ENCODE results near the gene SLC38A8.

The SLC38A8 gene

DNA sequence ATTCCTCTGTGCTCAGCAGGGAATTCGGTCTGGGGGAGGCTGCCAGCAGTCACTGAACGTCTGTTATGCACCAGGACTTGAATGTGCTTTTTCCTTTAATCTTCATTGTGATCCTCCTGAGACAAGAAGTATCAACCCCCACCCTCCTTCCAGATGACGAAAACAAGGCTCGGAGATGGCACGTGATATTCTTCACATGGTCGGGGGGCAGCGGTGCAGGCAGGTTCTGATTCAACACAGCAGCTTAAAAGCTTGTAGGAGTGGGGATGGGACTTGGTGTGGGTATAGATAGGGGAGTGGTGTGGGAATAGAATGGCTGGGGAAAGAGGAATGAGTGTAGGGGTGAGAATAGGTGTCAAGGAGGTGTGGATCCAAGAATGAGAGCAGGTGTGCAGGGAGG lies 68.1 kb downstream of the SLC38A8 start:
- H3K27ac ChIP-seq: no peak overlapping the region
- TF ChIP-seq ZFX (IDR thresholded peaks at IDR 0.05; ENCODE audit: borderline replicate concordance): no peak
- TF ChIP-seq, protein P1, sequence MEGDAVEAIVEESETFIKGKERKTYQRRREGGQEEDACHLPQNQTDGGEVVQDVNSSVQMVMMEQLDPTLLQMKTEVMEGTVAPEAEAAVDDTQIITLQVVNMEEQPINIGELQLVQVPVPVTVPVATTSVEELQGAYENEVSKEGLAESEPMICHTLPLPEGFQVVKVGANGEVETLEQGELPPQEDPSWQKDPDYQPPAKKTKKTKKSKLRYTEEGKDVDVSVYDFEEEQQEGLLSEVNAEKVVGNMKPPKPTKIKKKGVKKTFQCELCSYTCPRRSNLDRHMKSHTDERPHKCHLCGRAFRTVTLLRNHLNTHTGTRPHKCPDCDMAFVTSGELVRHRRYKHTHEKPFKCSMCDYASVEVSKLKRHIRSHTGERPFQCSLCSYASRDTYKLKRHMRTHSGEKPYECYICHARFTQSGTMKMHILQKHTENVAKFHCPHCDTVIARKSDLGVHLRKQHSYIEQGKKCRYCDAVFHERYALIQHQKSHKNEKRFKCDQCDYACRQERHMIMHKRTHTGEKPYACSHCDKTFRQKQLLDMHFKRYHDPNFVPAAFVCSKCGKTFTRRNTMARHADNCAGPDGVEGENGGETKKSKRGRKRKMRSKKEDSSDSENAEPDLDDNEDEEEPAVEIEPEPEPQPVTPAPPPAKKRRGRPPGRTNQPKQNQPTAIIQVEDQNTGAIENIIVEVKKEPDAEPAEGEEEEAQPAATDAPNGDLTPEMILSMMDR (IDR thresholded peaks at IDR 0.05): no peak

DNA sequence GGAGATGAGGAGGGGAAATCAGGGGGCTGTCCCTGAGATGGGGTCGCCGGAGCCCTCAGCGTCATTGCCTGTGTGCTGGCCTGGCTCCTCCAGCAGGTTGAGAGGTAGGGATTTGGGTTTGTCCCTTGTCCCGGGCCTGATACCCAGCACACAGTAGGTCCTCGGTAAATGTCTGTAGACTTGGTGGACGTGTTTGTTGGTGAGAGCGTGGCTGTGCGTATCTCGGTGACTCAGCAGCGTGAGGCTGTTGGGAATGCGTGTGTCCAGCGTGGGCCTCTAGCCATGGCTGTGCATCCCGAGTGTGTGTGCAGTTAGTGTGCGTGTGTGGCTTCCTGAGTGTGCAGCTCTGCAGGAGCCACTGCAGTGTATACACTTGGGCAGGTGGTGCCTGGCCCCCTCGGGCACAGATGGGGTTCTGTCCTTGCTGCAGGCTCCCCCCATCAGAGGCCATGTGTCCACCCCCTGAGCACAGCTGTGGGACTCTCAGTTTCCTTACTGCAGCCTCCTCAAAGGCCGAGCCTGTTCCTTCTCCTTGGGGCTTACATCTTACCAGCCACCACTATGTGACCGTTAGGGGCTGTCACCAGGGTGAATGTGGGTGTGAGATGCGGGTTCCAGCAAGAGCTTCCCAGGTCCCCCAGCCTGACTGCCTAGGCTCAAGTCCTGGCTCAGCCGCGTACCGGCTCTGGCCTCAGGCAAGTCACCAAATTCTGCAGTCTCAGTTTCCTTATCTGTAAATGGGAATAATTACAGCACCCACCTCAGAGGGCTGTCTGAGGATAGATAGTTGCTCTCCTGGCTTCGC lies 68.8 kb downstream of the SLC38A8 start:
- H3K27ac ChIP-seq: no peak overlapping the region
- no peak for TF ChIP-seq ZFX (IDR thresholded peaks at IDR 0.05; ENCODE audit: borderline replicate concordance)
- TF ChIP-seq, protein P1 (IDR thresholded peaks at IDR 0.05): no peak

DNA sequence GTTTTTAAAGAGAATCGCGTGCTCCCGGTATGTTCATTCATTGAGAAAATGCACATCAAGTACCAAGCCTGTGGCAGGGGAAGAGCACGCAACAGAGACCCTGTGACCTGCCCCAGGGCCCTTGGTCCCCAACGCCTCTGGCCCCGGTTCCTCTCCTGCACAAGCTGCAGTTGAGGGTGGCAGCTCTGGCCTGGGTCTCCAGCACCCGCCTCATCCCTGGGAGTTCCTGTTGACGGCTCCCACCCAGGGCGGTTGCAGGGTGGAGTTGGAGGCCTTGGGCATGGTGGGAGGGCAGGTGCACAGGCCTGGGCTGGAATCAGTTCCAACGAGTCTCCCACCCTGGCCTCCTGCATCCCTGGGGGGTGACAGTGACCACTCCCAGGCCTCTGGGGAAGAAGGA lies 69.5 kb downstream of the SLC38A8 start:
- no peak for TF ChIP-seq ZFX (IDR thresholded peaks at IDR 0.05; ENCODE audit: borderline replicate concordance)
- TF ChIP-seq, protein P1 (IDR thresholded peaks at IDR 0.05): no peak
- no peak overlapping the region for H3K27ac ChIP-seq

DNA sequence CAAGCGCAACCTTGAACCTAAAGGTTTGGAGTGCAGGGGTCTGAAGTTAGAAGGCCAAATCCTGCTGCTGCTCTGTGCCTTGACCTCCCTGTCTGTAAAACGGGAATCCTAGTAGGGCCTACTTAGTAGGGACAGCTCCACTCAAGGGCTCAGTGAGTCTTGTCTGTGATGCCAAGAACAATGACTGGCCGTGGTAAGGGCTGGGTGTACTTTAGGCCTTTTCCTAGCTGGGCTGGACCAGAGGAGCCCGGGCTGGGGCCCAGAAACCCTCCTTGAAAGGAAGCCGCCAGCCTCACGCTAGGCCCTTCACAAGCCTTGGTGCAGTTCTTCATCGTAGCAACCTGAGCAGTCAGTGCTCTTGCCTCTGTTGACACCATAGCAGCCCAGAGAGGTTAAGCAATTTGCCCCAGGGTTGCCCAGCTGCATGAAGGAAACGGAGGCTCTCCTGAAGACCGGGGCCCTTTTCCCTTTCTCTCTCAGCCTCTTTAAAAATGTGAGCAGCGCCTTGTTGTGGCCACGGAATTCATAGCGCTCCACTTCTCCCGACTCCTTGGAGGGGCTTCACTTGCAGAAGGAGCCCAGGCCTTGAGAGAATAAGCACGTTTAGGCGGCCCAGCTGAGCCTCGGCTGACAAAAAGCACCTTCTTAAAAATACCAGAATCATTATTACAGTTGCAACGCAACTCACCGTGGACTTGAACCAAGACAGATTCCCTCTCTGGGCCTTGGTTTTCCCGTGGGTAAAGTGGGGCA lies 70.2 kb downstream of the SLC38A8 start:
- TF ChIP-seq, protein P1 (IDR thresholded peaks at IDR 0.05): no peak
- no peak overlapping the region for H3K27ac ChIP-seq

DNA sequence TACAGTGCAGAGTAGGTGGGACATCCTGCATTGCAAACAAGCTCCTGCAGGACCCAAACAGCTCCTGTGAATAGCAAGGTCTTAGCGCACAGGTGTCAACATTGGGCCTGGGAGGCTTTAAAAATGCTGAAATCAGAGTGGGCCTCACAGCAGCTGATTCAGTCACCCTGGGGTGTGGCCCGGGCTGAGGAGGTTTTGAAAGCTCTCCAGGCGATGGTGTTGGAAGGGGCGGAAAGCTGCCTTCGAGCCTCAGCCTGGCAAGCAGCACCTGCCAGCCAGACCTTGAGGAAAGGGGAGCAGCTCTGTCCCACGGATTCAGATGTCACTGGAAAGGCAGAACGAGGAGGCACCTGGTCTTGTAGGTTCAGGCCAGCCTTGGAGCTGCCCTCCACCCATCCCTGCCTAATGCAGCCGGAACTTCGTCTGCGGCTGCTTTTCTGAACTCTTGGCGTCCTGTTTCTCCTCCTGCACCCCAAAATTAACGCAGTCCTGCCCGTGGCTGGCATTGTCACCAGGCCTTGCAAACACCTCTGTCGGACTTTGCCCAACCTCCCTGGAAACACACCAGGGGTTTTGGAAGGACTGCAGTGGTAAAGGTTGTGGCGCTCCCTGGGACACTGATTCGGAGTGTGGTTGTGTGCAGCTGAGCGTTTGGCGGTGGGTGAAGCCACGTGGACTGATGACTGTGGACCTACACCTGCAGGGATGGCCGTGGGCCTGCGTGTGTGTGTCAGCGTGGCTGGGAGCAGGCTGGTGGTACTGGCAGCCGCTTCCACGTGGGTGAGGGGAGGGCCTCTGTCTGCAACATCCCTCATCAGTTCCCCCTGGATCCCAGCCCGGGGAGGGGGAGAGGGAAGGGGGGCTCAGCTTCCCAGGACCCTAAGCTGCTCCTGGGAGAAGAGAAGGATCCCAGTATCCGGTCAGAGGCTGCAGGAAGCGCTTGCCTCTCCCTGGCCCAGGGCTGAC lies 71.1 kb downstream of the SLC38A8 start:
- no peak for TF ChIP-seq ZFX (IDR thresholded peaks at IDR 0.05; ENCODE audit: borderline replicate concordance)
- TF ChIP-seq, protein P1 (IDR thresholded peaks at IDR 0.05): no peak
- H3K27ac ChIP-seq: no peak overlapping the region

DNA sequence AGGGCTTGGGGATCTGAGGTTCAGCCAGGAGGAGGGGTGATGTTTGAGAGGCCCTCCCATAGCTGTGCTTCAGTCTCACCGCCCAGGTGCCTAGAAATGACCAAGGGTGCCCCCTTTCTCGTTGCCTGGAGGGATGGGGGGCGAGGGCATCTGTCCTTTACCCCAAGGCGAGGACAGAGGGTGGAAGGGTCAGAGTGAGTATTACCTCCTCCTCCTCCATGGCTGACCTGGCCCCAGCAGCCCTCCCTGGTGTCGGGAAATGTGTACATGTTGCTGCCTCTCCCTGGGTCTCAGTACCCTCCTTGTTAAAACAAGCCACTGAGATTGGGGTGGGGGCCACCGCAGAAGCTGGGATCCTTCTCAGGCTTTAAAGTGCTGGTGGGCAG lies 72.2 kb downstream of the SLC38A8 start:
- TF ChIP-seq, protein P1 (IDR thresholded peaks at IDR 0.05): no peak
- no peak for TF ChIP-seq ZFX (IDR thresholded peaks at IDR 0.05; ENCODE audit: borderline replicate concordance)
- no peak overlapping the region for H3K27ac ChIP-seq
